ENCODE results near the gene SNED1. TPM values are rescaled to one million over a fixed set of nuclear protein-coding genes. Genes with fewer than 3 reads are reported as not detected.
A peak's percentile ranks its signal among the peaks of the same experiment; 100 is the strongest.

The SNED1 gene
- total RNA-seq, 1 donor from 2014 or later = 2.8 TPM

GRCh38 chr2:240983996-240984498 lies 14.4 kb upstream of the SNED1 start:
- DNase-seq = peak; percentile 24
- Mint-ChIP-seq H3K36me3 (ENCODE audit: unreplicated experiment) (no peaks in the 10 kb centered on the region), H3K4me3 (ENCODE audit: unreplicated experiment) (no peak overlapping the region), H3K27ac (ENCODE audit: unreplicated experiment) (no peak overlapping the region), H3K27me3 (ENCODE audit: unreplicated experiment) (peaks cover 9% of the 10 kb centered on the region), H3K9me3 (ENCODE audit: unreplicated experiment) (peaks cover 4% of the 10 kb centered on the region), H3K4me1 (ENCODE audit: low read depth, unreplicated experiment) (no peaks in the 10 kb centered on the region)
- no peak for TF ChIP-seq CTCF (IDR thresholded peaks at IDR 0.05; ENCODE audit: partially characterized antibody, unreplicated experiment)

- no peak overlapping the region for H3K4me3 Mint-ChIP-seq (ENCODE audit: unreplicated experiment)
- peaks cover 11% of the 10 kb centered on the region for H3K27me3 Mint-ChIP-seq (ENCODE audit: unreplicated experiment)
- H3K9me3 Mint-ChIP-seq (ENCODE audit: unreplicated experiment) = peaks cover 4% of the 10 kb centered on the region
- no peak for TF ChIP-seq CTCF (IDR thresholded peaks at IDR 0.05; ENCODE audit: partially characterized antibody, unreplicated experiment)
- no peaks in the 10 kb centered on the region for H3K36me3 Mint-ChIP-seq (ENCODE audit: unreplicated experiment)
- no peak overlapping the region for H3K27ac Mint-ChIP-seq (ENCODE audit: unreplicated experiment)
- no peaks in the 10 kb centered on the region for H3K4me1 Mint-ChIP-seq (ENCODE audit: low read depth, unreplicated experiment)
- DNase-seq = no peak
Observed at GRCh38 chr2:240985881-240986786, 12.3 kb upstream of the SNED1 start.

GRCh38 chr2:240986787-240987411 lies 11.5 kb upstream of the SNED1 start:
- TF ChIP-seq CTCF (IDR thresholded peaks at IDR 0.05; ENCODE audit: partially characterized antibody, unreplicated experiment) = no peak
- Mint-ChIP-seq H3K27ac (ENCODE audit: unreplicated experiment) (no peak overlapping the region), H3K4me3 (ENCODE audit: unreplicated experiment) (no peak overlapping the region), H3K27me3 (ENCODE audit: unreplicated experiment) (peaks cover 14% of the 10 kb centered on the region), H3K36me3 (ENCODE audit: unreplicated experiment) (no peaks in the 10 kb centered on the region), H3K9me3 (ENCODE audit: unreplicated experiment) (peaks cover 2% of the 10 kb centered on the region), H3K4me1 (ENCODE audit: low read depth, unreplicated experiment) (peaks cover 2% of the 10 kb centered on the region)
- DNase-seq = no peak

GRCh38 chr2:240987588-240987987 lies 10.8 kb upstream of the SNED1 start:
- peaks cover 8% of the 10 kb centered on the region for H3K4me1 Mint-ChIP-seq (ENCODE audit: low read depth, unreplicated experiment)
- H3K27ac Mint-ChIP-seq (ENCODE audit: unreplicated experiment) = no peak overlapping the region
- H3K9me3 Mint-ChIP-seq (ENCODE audit: unreplicated experiment) = peaks cover 8% of the 10 kb centered on the region
- no peaks in the 10 kb centered on the region for H3K36me3 Mint-ChIP-seq (ENCODE audit: unreplicated experiment)
- peaks cover 19% of the 10 kb centered on the region for H3K27me3 Mint-ChIP-seq (ENCODE audit: unreplicated experiment)
- no peak for DNase-seq
- no peak overlapping the region for H3K4me3 Mint-ChIP-seq (ENCODE audit: unreplicated experiment)
- TF ChIP-seq CTCF (IDR thresholded peaks at IDR 0.05; ENCODE audit: partially characterized antibody, unreplicated experiment) = no peak

GRCh38 chr2:240988146-240988545 lies 10.3 kb upstream of the SNED1 start:
- Mint-ChIP-seq H3K4me1 (ENCODE audit: low read depth, unreplicated experiment) (peaks cover 8% of the 10 kb centered on the region), H3K36me3 (ENCODE audit: unreplicated experiment) (no peaks in the 10 kb centered on the region), H3K9me3 (ENCODE audit: unreplicated experiment) (peaks cover 8% of the 10 kb centered on the region), H3K4me3 (ENCODE audit: unreplicated experiment) (no peak overlapping the region), H3K27me3 (ENCODE audit: unreplicated experiment) (peaks cover 15% of the 10 kb centered on the region), H3K27ac (ENCODE audit: unreplicated experiment) (no peak overlapping the region)
- TF ChIP-seq CTCF (IDR thresholded peaks at IDR 0.05; ENCODE audit: partially characterized antibody, unreplicated experiment) = no peak
- DNase-seq = peak; percentile 23

Measured in glutamatergic neuron (in vitro differentiated cells).